Bronchial epithelial cell (primary cell): Measurements from ENCODE around the gene ACOT12. TPM values are rescaled to one million over a fixed set of nuclear protein-coding genes. Genes with fewer than 3 reads are reported as not detected.

ENCODE experiments used
- DNase-seq: peaks from one replicate; pipeline ENCODE4 v3.0.0-alpha.2; 2010; ENCODE audit warnings: low read depth
- FAIRE-seq: peaks from 2 replicates; lab custom pipeline; 2011; peaks lifted over from hg19 to GRCh38; lab: Jason Lieb, UNC
- H3K27me3 ChIP-seq: 2 replicates; pipeline ENCODE4 v1.5.1; 2011; ENCODE audit warnings: low read length; ENCODE audit not compliant: control insufficient read depth, insufficient read depth
- H3K36me3 ChIP-seq: 2 replicates; pipeline ENCODE4 v1.5.1; 2011; ENCODE audit warnings: low read length; ENCODE audit not compliant: control insufficient read depth, insufficient read depth
- H3K4me3 ChIP-seq: 2 replicates; pipeline ENCODE4 v1.5.1; 2011; ENCODE audit warnings: mild to moderate bottlenecking, low read depth, low read length, control low read depth
- CTCF ChIP-seq: IDR thresholded peaks from 2 replicates; pipeline ENCODE4 v1.5.1; 2011; ENCODE audit warnings: mild to moderate bottlenecking, moderate library complexity, low read length, control low read depth, inconsistent platforms; ENCODE audit not compliant: insufficient read depth, severe bottlenecking
- total RNA-seq: library from RNA; depleted of rRNA; stranded (reverse); fragments of >200 nt; gene quantifications from 2 replicates; pipeline ENCODE4 v1.2.1, GENCODE V29; 2014

The ACOT12 gene
- total RNA-seq, 1 donor from 2014 or later = not detected

GRCh38 chr5:81405126-81405891 lies 11.4 kb upstream of the ACOT12 start:
- H3K27me3 ChIP-seq = no peaks in the 10 kb centered on the region
- no peaks in the 10 kb centered on the region for H3K36me3 ChIP-seq
- FAIRE-seq (no peak), DNase-seq (no peak)
- no peak overlapping the region for H3K4me3 ChIP-seq
- no peak for TF ChIP-seq CTCF

- DNase-seq = no peak
- Histone ChIP-seq H3K36me3 (no peaks in the 10 kb centered on the region), H3K27me3 (no peaks in the 10 kb centered on the region), H3K4me3 (no peak overlapping the region)
- TF ChIP-seq CTCF = no peak
- peak; percentile 28 for FAIRE-seq
Observed at GRCh38 chr5:81402192-81402930, 8.4 kb upstream of the ACOT12 start.

- FAIRE-seq (no peak), DNase-seq (no peak)
- H3K4me3 ChIP-seq = no peak overlapping the region
- H3K27me3 ChIP-seq = no peaks in the 10 kb centered on the region
- TF ChIP-seq CTCF = no peak
- H3K36me3 ChIP-seq = no peaks in the 10 kb centered on the region
Observed at GRCh38 chr5:81401266-81401665, 7.3 kb upstream of the ACOT12 start.

- DNase-seq = no peak
- H3K4me3 ChIP-seq = no peak overlapping the region
- FAIRE-seq = no peak
Observed at GRCh38 chr5:81400375-81400774, 6.4 kb upstream of the ACOT12 start.

GRCh38 chr5:81398741-81399140 lies 4.8 kb upstream of the ACOT12 start:
- no peak overlapping the region for H3K4me3 ChIP-seq
- no peaks in the 10 kb centered on the region for H3K36me3 ChIP-seq
- FAIRE-seq (no peak), DNase-seq (no peak)
- no peak for TF ChIP-seq CTCF
- H3K27me3 ChIP-seq = no peaks in the 10 kb centered on the region

More at GRCh38 chr5:81400375-81400774, 6.4 kb upstream of the ACOT12 start:
- Histone ChIP-seq H3K36me3 (no peaks in the 10 kb centered on the region), H3K27me3 (no peaks in the 10 kb centered on the region)
- no peak for TF ChIP-seq CTCF
